NCI-H524 treated with DMSO at 0.1 percent for 48 hours (cell line): ENCODE results near the gene DYNLT4.
A peak's percentile ranks its signal among the peaks of the same experiment; 100 is the strongest.
"Not testable (repeated sequence)": the region's sequence is repeated elsewhere in the genome, so short reads cannot be mapped to it uniquely, and the experiment has no call there.

Experiments
- DNase-seq: peaks from one replicate; lab custom pipeline; 2025; lab: John Stamatoyannopoulos, UW

Gene DYNLT4

DNA sequence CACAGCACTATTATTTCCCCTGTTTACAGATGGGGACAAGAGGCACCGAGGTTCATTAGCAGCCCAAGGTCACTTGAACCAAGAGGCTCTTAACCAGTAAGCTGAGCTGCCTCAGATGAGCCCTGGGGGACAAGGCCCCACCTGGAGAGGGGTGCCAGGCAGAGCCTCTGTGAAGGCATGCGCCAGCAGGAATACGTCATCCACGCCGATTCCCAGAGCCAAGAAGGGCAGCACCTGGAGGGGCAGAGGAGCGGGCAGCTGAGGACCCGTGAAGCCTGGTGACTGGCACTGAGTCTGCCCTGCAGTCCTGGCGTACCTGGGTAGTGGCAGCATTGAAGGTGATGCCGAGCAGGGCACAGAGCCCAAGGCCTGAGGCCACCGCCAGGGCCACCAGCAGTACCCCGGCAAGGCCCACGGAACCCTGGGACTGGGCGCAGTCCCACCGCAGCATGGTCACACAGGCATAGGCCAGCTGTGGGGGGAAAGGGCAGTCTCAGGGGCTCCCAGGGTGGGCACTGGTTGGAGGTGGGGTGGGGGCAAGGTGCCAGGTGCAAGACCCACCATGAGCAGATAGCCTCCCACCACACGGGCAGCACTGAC lies 21.8 kb upstream of the DYNLT4 start:
- DNase-seq, result no peak

GRCh38 chr1:44828003-44828651 lies 21.0 kb upstream of the DYNLT4 start:
- no peak for DNase-seq

DNA sequence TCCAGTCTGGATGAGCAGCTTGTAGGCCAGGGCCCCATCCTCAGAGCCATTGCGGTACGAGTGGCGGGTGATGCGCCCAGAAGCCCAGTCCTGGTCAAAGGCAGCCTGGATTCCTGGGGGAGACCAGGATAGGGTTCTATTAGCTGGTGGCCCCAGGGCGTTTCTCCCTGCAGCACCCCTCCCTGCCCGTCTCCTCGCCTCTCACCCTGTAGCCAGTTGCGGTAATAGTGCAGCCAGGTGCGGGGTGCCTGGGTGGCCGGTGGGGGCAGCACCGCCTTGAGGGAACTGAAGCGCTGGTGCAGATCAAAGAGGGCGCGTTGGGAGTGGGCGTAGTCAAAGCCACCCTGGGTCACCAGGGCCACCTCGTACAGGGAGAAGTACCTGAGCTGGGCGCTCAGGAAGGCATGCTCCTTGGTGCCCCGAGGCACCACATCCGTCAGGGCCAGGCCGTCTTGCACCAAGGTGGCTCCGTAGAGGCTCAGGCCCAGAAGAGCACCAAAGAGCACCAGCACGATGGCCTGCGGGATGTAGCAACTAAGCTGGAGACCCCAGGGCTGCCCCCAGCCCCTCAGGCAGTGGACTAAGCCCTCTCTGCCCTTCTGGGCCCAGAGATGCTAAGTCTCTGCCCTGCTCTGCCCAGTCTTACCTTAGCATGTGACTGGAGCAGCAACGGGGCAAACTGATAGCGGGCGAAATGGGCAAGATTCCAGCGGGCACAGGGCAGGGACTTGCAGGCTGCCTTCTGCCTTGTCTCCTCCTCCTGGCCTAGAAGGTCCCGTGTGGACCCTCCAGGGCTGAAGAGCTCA lies 20.2 kb upstream of the DYNLT4 start:
- no peak for DNase-seq

- DNase-seq, result no peak
These were observed 19.4 kb upstream of the DYNLT4 start for GRCh38 chr1:44826375-44827196.

DNA sequence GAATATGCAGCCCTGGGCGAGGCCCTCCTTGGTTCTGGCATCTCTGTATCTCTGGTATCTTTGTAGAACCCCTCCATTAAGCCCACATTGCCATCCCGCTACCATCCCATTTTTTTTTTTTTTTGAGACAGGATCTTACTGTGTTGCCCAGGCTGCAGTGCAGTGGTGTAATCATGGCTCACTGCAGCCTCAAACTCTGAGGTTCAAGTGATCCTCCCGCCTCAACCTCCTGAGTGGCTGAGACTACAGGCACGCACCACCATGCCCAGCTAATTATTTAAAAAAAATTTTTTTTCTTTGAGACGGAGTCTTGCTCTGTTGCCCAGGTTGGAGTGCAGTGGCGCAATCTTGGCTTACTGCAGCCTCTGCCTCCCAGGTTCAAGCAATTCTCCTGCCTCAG lies 17.2 kb upstream of the DYNLT4 start:
- not testable (repeated sequence) for DNase-seq

GRCh38 chr1:44822981-44823451 lies 15.9 kb upstream of the DYNLT4 start:
- DNase-seq, result no peak

DNA sequence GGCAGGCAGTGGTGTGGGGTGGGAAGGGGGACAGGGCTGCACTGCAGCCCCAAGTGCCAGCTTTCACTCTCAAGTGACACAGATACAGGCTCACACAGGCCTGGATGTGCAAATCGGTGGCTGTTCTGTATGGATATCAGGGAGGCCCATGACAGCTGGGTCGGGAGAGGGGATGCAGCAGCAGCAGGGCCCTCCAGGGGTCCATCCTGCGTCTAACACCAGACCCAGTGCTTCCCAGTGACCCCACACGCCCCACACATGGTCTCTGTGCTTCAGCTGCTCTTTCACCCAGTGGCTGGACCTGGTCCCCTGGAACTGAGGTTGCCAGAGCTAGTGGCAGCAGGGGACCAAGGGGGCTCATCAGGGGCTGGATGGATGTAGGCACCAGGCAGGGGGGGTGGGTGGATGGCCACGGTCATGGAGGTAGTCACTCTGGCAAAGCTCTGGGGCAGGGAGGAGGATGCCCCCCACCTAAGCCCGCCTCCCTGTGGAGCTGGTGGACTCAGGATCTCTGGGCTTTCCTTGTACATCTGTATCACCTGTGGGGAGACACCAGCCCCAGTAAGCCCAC lies 15.1 kb upstream of the DYNLT4 start:
- no peak for DNase-seq

- no peak for DNase-seq
These were observed 14.1 kb upstream of the DYNLT4 start for GRCh38 chr1:44821240-44821715.

- DNase-seq, result no peak
These were observed 13.4 kb upstream of the DYNLT4 start for GRCh38 chr1:44820328-44821239.

DNA sequence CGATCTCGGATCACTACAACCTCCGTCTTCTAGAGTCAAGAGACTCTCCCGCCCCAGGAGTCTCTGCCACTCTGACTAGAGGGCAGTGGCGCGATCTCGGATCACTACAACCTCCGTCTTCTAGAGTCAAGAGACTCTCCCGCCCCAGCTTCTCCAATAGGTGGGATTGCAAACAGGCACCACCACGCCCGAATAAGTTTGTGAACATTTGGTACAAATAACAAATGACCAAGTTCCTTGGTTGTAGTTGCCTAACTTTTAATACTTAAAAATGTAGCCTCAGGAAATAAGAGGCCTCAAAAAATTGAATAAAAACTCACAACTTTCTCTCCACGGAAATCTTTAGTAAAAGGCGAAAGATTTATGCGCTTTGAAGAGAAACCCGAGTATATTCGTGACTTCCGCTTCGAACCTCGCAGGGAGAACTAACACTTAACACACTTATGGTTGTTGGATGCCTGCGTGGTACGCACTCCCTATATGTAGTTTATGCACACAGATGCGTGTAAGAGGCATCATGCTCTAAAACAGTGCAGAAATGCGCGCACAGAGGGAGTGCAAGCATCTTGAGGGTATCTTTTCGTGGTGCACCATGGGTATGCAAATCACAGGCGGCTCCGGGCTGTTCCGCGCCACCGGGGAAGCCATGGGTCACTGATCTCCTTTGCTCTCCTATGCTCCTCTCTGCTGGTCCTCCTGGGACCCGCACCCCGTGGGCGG lies 12.6 kb upstream of the DYNLT4 start:
- DNase-seq, result peak; percentile 71

- no peak for DNase-seq
These were observed 12.1 kb upstream of the DYNLT4 start for GRCh38 chr1:44819196-44819607.

GRCh38 chr1:44817771-44818495 lies 10.8 kb upstream of the DYNLT4 start:
- DNase-seq, result no peak

GRCh38 chr1:44817307-44817706 lies 10.2 kb upstream of the DYNLT4 start:
- DNase-seq, result no peak

GRCh38 chr1:44815926-44816325 lies 8.8 kb upstream of the DYNLT4 start:
- DNase-seq, result not testable (repeated sequence)

DNA sequence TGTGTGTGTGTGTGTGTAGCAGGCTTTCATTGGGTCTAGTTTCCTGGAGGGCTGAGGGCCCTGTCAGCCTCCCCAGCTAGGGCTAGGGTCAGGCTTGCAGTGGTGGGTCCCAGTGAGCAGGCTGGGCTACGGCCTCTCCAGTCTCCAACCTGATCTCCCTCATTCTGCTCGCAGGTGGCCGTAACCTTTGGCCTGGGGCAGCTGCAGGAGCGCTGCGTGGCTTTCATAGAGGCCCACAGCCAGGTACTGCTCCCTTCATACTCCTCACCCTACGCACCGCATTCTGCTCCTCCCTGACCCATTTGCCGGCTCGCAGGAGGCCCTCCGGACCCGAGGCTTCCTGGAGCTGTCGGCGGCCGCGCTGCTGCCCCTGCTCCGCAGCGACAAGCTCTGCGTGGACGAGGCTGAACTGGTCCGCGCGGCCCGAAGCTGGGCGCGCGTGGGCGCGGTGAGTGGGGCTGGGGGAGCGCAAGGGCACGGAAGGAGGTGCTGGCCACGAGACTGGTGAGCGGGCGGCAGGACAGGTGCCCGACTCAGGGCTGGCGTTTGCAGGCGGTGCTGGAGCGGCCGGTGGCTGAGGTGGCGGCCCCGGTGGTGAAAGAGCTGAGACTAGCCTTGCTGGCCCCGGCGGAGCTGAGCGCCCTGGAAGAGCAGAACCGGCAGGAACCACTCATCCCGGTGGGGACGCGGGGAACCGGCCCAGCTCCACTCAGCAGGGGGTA lies 5.8 kb upstream of the DYNLT4 start:
- DNase-seq, result no peak

GRCh38 chr1:44811234-44811633 lies 4.1 kb upstream of the DYNLT4 start:
- DNase-seq, result no peak

- DNase-seq, result not testable (repeated sequence)
These were observed 3.6 kb upstream of the DYNLT4 start for GRCh38 chr1:44810762-44811105.

DNA sequence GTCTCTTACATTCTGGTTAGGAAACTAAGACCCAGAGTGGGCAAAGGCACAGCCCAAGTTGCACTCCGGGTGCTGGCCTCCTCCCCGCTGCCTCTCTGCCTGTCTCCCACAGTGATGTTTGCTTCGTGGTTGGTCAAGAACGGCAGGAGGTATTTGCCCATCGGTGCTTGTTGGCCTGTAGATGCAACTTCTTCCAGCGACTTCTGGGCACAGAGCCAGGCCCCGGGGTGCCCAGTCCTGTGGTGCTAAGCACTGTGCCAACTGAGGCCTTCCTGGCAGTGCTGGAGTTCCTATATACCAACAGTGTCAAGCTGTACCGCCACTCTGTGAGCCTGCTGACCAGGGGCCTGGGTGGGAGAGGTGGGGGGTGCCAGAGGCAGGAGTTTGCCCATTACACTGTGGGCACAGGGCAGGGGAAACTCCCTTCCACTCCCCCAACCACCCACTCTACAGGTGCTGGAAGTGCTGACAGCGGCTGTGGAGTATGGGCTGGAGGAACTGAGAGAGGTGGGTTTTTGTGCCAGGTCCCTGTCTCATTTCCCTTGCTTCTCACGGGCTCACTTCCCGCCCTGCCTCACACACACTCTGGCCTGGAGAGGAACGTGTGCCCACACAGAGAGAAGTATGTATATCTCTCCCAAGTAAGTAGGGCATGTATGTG lies 3.1 kb upstream of the DYNLT4 start:
- no peak for DNase-seq
